ENCODE data around the gene POU6F2.
"Not testable (repeated sequence)": the region's sequence is repeated elsewhere in the genome, so short reads cannot be mapped to it uniquely, and the experiment has no call there.

POU6F2 gene

GRCh38 chr7:38975944-38976392 is 1.7 kb upstream of the POU6F2 start:
- no peak for DNase-seq (ENCODE audit: low read depth in 2 of 2)
- H3K4me3 ChIP-seq (replicated peaks in 1 of 2; ENCODE audit: low read depth in 2 of 2, low read length in 2 of 2): no peak overlapping the region
- TF ChIP-seq CTCF (IDR thresholded peaks at IDR 0.05; ENCODE audit: low read depth, low read length): no peak

GRCh38 chr7:38978491-38978890 is 782 bp downstream of the POU6F2 start:
- no peak for TF ChIP-seq CTCF (IDR thresholded peaks at IDR 0.05; ENCODE audit: low read depth, low read length)
- no peak for DNase-seq (ENCODE audit: low read depth in 2 of 2)
- no peak overlapping the region for H3K4me3 ChIP-seq (replicated peaks in 1 of 2; ENCODE audit: low read depth in 2 of 2, low read length in 2 of 2)

- DNase-seq (ENCODE audit: low read depth in 2 of 2): no peak
- no peak overlapping the region for H3K4me3 ChIP-seq (replicated peaks in 1 of 2; ENCODE audit: low read depth in 2 of 2, low read length in 2 of 2)
- TF ChIP-seq CTCF (IDR thresholded peaks at IDR 0.05; ENCODE audit: low read depth, low read length): no peak
Observed at GRCh38 chr7:38992203-38992602, 14.5 kb downstream of the POU6F2 start.

GRCh38 chr7:39001595-39001994 is 23.9 kb downstream of the POU6F2 start:
- no peak for DNase-seq (ENCODE audit: low read depth in 2 of 2)
- no peak for TF ChIP-seq CTCF (IDR thresholded peaks at IDR 0.05; ENCODE audit: low read depth, low read length)

GRCh38 chr7:39002755-39003154 is 25.0 kb downstream of the POU6F2 start:
- H3K4me3 ChIP-seq (replicated peaks in 1 of 2; ENCODE audit: low read depth in 2 of 2, low read length in 2 of 2): no peak overlapping the region
- no peak for TF ChIP-seq CTCF (IDR thresholded peaks at IDR 0.05; ENCODE audit: low read depth, low read length)
- no peak for DNase-seq (ENCODE audit: low read depth in 2 of 2)

More at GRCh38 chr7:39001595-39001994, 23.9 kb downstream of the POU6F2 start:
- no peak overlapping the region for H3K4me3 ChIP-seq (replicated peaks in 1 of 2; ENCODE audit: low read depth in 2 of 2, low read length in 2 of 2)

GRCh38 chr7:39005036-39005435 is 27.3 kb downstream of the POU6F2 start:
- no peak overlapping the region for H3K4me3 ChIP-seq (replicated peaks in 1 of 2; ENCODE audit: low read depth in 2 of 2, low read length in 2 of 2)
- no peak for TF ChIP-seq CTCF (IDR thresholded peaks at IDR 0.05; ENCODE audit: low read depth, low read length)
- no peak for DNase-seq (ENCODE audit: low read depth in 2 of 2)

GRCh38 chr7:39005461-39005860 is 27.8 kb downstream of the POU6F2 start:
- no peak for TF ChIP-seq CTCF (IDR thresholded peaks at IDR 0.05; ENCODE audit: low read depth, low read length)
- no peak for DNase-seq (ENCODE audit: low read depth in 2 of 2)
- no peak overlapping the region for H3K4me3 ChIP-seq (replicated peaks in 1 of 2; ENCODE audit: low read depth in 2 of 2, low read length in 2 of 2)

GRCh38 chr7:39013049-39013939 is 35.6 kb downstream of the POU6F2 start:
- DNase-seq (ENCODE audit: low read depth in 2 of 2): not testable (repeated sequence)

More at GRCh38 chr7:39013049-39013939, 35.6 kb downstream of the POU6F2 start:
- H3K4me3 ChIP-seq (replicated peaks in 1 of 2; ENCODE audit: low read depth in 2 of 2, low read length in 2 of 2): not testable (repeated sequence)

Measured in cardiac fibroblast (primary cell).